ENCODE data around the gene SEC16B.

- TF ChIP-seq, protein P1, sequence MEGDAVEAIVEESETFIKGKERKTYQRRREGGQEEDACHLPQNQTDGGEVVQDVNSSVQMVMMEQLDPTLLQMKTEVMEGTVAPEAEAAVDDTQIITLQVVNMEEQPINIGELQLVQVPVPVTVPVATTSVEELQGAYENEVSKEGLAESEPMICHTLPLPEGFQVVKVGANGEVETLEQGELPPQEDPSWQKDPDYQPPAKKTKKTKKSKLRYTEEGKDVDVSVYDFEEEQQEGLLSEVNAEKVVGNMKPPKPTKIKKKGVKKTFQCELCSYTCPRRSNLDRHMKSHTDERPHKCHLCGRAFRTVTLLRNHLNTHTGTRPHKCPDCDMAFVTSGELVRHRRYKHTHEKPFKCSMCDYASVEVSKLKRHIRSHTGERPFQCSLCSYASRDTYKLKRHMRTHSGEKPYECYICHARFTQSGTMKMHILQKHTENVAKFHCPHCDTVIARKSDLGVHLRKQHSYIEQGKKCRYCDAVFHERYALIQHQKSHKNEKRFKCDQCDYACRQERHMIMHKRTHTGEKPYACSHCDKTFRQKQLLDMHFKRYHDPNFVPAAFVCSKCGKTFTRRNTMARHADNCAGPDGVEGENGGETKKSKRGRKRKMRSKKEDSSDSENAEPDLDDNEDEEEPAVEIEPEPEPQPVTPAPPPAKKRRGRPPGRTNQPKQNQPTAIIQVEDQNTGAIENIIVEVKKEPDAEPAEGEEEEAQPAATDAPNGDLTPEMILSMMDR (IDR thresholded peaks at IDR 0.05) = no peak
- TF ChIP-seq POLR2AphosphoS5 (IDR thresholded peaks at IDR 0.05) = no peak
Observed at GRCh38 chr1:177966199-177966598, 3.7 kb downstream of the SEC16B start.

Data from breast epithelium (tissue), 3 donors.